Type B pancreatic cell (in vitro differentiated cells): ENCODE measurements around the gene SUPT7L. TPM values are rescaled to one million over a fixed set of nuclear protein-coding genes. Genes with fewer than 3 reads are reported as not detected.

ENCODE experiments used
- DNase-seq: peaks from one replicate; pipeline ENCODE4 v3.0.0; 2021; ENCODE audit warnings: mixed read lengths; ENCODE audit not compliant: unreplicated experiment; ENCODE audit errors: extremely low spot score
- H3K27ac Mint-ChIP-seq: 2 replicates; pipeline ENCODE4 v1.8.0; 2021; ENCODE audit warnings: mild to moderate bottlenecking, mixed read lengths
- H3K27me3 Mint-ChIP-seq: 2 replicates; pipeline ENCODE4 v1.8.0; 2021; ENCODE audit warnings: mixed read lengths
- H3K36me3 Mint-ChIP-seq: 2 replicates; pipeline ENCODE4 v1.8.0; 2021; ENCODE audit warnings: mixed read lengths
- H3K4me1 Mint-ChIP-seq: one replicate; pipeline ENCODE4 v1.8.0; 2021; ENCODE audit warnings: mixed read lengths; ENCODE audit not compliant: unreplicated experiment
- H3K4me3 Mint-ChIP-seq: 2 replicates; pipeline ENCODE4 v1.8.0; 2021; ENCODE audit warnings: mild to moderate bottlenecking, mixed read lengths
- H3K9me3 Mint-ChIP-seq: 2 replicates; pipeline ENCODE4 v1.8.0; 2021; ENCODE audit warnings: mixed read lengths
- CTCF ChIP-seq: fragments of 200-600 bp; sonication (generic); conservative IDR thresholded peaks from 2 replicates; pipeline ENCODE4 v1.5.0; 2021; ENCODE audit warnings: antibody characterized with exemption, mild to moderate bottlenecking
- long read RNA-seq: library from polyadenylated mRNA; unstranded; transcript quantifications from one replicate; pipeline ENCODE4 v2.0.0, GENCODE V29; 2020
- total RNA-seq: library from RNA; stranded (reverse); gene quantifications from 2 replicates; pipeline ENCODE4 v1.2.1, GENCODE V29; 2021; ENCODE audit warnings: low replicate concordance

Gene SUPT7L
- total RNA-seq: 31.4 and 39.8 TPM in 2 replicates
- long read RNA-seq, full-length matches to known transcripts: 121 of 179 reads
- long read RNA-seq, partial matches to known transcripts: 36 of 179 reads
- long read RNA-seq, other reads (novel, unspliced or antisense): 22 of 179 reads

DNA sequence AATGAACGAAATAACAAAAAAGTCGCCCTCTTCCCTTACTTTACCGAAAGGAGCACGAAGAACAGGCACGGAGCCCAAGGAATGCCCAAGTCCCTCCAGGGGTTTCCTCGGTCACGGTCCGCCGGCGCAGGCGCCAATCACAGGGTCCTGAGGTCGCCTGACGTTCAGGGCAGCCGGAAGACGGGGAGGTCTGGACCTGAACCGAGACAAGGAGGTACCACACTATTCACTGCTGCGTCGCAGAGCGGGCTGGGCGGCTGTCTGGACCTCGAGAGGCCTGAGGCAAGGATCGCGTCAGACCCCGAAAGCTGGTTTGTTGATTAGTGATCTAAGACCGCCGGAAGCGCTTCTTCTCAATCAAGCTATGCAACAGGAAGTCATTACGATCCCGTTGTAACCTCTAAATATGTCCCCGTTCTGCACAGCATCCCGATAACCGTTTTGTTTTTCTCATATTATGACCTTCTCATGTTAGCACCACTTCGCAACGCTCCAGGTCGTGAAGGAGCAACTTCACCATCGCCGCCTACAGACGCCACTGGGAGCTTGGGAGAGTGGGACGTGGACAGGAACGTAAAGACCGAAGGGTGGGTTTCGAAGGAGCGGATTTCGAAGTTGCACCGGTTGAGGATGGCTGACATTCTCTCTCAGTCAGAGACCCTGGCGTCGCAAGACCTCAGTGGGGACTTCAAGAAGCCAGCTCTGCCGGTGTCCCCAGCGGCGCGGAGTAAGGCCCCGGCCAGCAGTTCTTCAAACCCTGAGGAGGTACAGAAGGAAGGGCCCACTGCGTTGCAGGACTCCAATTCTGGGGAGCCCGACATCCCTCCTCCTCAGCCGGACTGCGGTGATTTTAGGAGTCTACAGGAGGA lies at the start of gene SUPT7L, which contains the start of gene SLC4A1AP:
Gene SUPT7L, minus strand, starts transcription at position 330 of the 869 bp plus-strand sequence. CDS start 1,422 bp downstream, outside the sequence.
Gene SLC4A1AP, plus strand, starts transcription at position 605 of the 869 bp plus-strand sequence. Its CDS starts 26 bp downstream, at position 631.
- H3K36me3 Mint-ChIP-seq: peaks cover 11% of the 10 kb centered on the region

GRCh38 chr2:27713201-27713600 lies 49.8 kb upstream of the SUPT7L start:
- H3K9me3 Mint-ChIP-seq: no peaks in the 10 kb centered on the region

More for the DNA sequence above, at the start of gene SUPT7L, which contains the start of gene SLC4A1AP:
- peak within 1 kb of the TSS; percentile 99 for H3K27ac Mint-ChIP-seq
- no peak for TF ChIP-seq CTCF
- H3K9me3 Mint-ChIP-seq: no peaks in the 10 kb centered on the region
- peak; percentile 78 for DNase-seq
- no peaks in the 10 kb centered on the region for H3K27me3 Mint-ChIP-seq
- peak within 1 kb of the TSS; percentile 100 for H3K4me3 Mint-ChIP-seq
- H3K4me1 Mint-ChIP-seq: peaks cover 16% of the 10 kb centered on the region

DNA sequence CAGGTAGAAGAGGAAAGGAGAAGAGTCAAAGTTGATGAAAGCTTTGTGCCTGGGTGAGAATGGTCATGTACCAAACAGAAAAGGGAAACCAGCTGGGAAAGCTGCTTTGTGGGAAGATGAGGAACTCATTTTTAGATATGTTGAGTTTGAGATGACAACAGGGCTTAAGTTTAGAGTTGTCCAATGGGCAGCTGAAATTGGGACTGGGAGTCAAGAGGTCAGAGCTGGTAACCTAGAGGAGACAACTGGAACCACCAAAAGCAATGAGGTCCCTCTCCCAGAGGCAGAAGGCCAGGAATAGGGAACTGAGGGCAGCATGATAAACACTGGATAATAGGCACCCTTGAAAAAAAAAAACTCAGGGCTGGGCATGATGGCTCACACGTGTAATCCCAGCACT lies 49.1 kb upstream of the SUPT7L start:
- H3K9me3 Mint-ChIP-seq: no peaks in the 10 kb centered on the region
- peaks cover 24% of the 10 kb centered on the region for H3K27me3 Mint-ChIP-seq
- DNase-seq: no peak
- peak overlapping the region; percentile 9 for H3K4me3 Mint-ChIP-seq
- no peak overlapping the region for H3K27ac Mint-ChIP-seq
- no peaks in the 10 kb centered on the region for H3K36me3 Mint-ChIP-seq
- no peak for TF ChIP-seq CTCF
- H3K4me1 Mint-ChIP-seq: peaks cover 14% of the 10 kb centered on the region

More at GRCh38 chr2:27713201-27713600, 49.8 kb upstream of the SUPT7L start:
- Mint-ChIP-seq H3K27ac (no peak overlapping the region), H3K36me3 (no peaks in the 10 kb centered on the region), H3K4me1 (peaks cover 14% of the 10 kb centered on the region), H3K4me3 (no peak overlapping the region), H3K27me3 (peaks cover 24% of the 10 kb centered on the region)
- no peak for DNase-seq
- TF ChIP-seq CTCF: no peak

DNA sequence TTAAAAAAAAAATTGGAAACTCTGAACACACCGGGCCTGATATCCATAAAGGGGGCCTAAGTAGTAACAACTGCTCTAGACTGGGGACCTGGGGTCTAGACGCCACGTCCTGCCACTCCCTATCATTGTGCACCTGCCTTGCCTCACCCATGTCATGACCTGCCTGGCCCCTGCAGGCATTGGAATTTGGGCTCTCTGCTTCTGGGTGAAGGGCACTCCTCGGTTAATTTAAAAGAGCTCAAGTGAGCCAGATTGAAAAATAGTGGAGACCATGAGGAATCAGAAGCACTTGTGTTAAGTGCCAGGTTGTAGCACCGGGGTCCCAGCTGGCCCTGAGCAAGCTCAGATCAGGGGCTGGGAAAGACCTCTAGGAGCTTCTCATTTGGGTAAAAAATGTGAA lies 48.4 kb upstream of the SUPT7L start:
- H3K9me3 Mint-ChIP-seq: no peaks in the 10 kb centered on the region
- H3K36me3 Mint-ChIP-seq: no peaks in the 10 kb centered on the region
- TF ChIP-seq CTCF: no peak
- H3K4me3 Mint-ChIP-seq: no peak overlapping the region
- H3K27ac Mint-ChIP-seq: no peak overlapping the region
- no peak for DNase-seq
- peaks cover 10% of the 10 kb centered on the region for H3K4me1 Mint-ChIP-seq
- peaks cover 19% of the 10 kb centered on the region for H3K27me3 Mint-ChIP-seq

GRCh38 chr2:27710640-27711430 lies 47.4 kb upstream of the SUPT7L start:
- TF ChIP-seq CTCF: no peak
- peaks cover 14% of the 10 kb centered on the region for H3K27me3 Mint-ChIP-seq
- H3K27ac Mint-ChIP-seq: no peak overlapping the region
- H3K4me1 Mint-ChIP-seq: peaks cover 8% of the 10 kb centered on the region
- DNase-seq: no peak
- H3K36me3 Mint-ChIP-seq: no peaks in the 10 kb centered on the region
- H3K4me3 Mint-ChIP-seq: no peak overlapping the region
- H3K9me3 Mint-ChIP-seq: no peaks in the 10 kb centered on the region
